Heart left ventricle (tissue), 16 donors: ENCODE results near the gene PPP1R11. TPM values are rescaled to one million over a fixed set of nuclear protein-coding genes. Genes with fewer than 3 reads are reported as not detected.
"Not testable (repeated sequence)": the region's sequence is repeated elsewhere in the genome, so short reads cannot be mapped to it uniquely, and the experiment has no call there.

Experiments used
- ATAC-seq, 4 donors: fragments of 200-7000 bp; cut with Tn5 transposase; one replicate each; pipeline ENCODE4 v1.9.1; 2020 to 2022; ENCODE audit warnings: moderate library complexity in 4 of 4, mild to moderate bottlenecking in 3 of 4, moderate number of reproducible peaks in 1 of 4
- DNase-seq, 5 donors: peaks; one replicate each; pipeline ENCODE4 v3.0.0-alpha.2; 2020
- H3K27ac ChIP-seq, 12 donors: fragments of 200-600 bp; sonication (generic) in 4 of 12; one replicate each; pipeline versions ENCODE4 v1.5.0 to v1.8.0; 2016 to 2022; ENCODE audit warnings: mild to moderate bottlenecking in 2 of 12
- H3K27me3 ChIP-seq, 9 donors: fragments of 200-600 bp; sonication (generic) in 2 of 9; one replicate each; pipeline versions ENCODE4 v1.5.1 to v1.8.0; 2016 to 2022; ENCODE audit warnings: mild to moderate bottlenecking in 3 of 9
- H3K36me3 ChIP-seq, 9 donors: fragments of 200-600 bp; sonication (generic) in 2 of 9; one replicate each; pipeline versions ENCODE4 v1.5.0 to v1.8.0; 2018 to 2022; ENCODE audit warnings: mild to moderate bottlenecking in 2 of 9
- H3K4me1 ChIP-seq, 12 donors: fragments of 200-600 bp; sonication (generic) in 4 of 12; one replicate each; pipeline versions ENCODE4 v1.5.0 to v1.8.0; 2016 to 2022; ENCODE audit warnings: mild to moderate bottlenecking in 3 of 12
- H3K4me3 ChIP-seq, 12 donors: fragments of 200-600 bp; sonication (generic) in 4 of 12; one replicate each; pipeline versions ENCODE4 v1.5.0 to v1.8.0; 2017 to 2022; ENCODE audit warnings: mild to moderate bottlenecking in 9 of 12, moderate library complexity in 4 of 12
- H3K9me3 ChIP-seq, 12 donors: fragments of 200-600 bp; sonication (generic) in 4 of 12; one replicate each; pipeline versions ENCODE4 v1.5.0 to v1.8.0; 2016 to 2022; ENCODE audit warnings: mild to moderate bottlenecking in 1 of 12
- CTCF ChIP-seq, 12 donors: fragments of 200-600 bp; sonication (generic) in 4 of 12; IDR thresholded peaks; one replicate each; pipeline versions ENCODE4 v1.5.0 to v1.8.0; 2018 to 2022; ENCODE audit warnings: antibody characterized with exemption in 12 of 12, mild to moderate bottlenecking in 5 of 12
- POLR2A ChIP-seq, 2 donors: fragments of 450-650 bp; IDR thresholded peaks; one replicate each; pipeline ENCODE4 v1.6.1; 2017; ENCODE audit warnings: antibody characterized with exemption in 2 of 2, mild to moderate bottlenecking in 2 of 2, moderate library complexity in 2 of 2
- WGBS, 4 donors: extraction: QIAGEN DNeasy Blood & Tissue Kit in 2 of 4; methylation state at CpG; one replicate each; pipeline versions ENCODE4 v1.1.5 to v1.1.7; 2013 to 2018; 5-methylcytosine and 5-hydroxymethylcytosine counted together
- intact Hi-C, 10 donors: fragments of 100-400 bp; cut with DNase I; formaldehyde crosslinking; loops; one replicate each; pipeline versions ENCODE4 v1.11.1 to v1.14.2; 2022
- polyA plus RNA-seq, 2 donors: library from polyadenylated mRNA; stranded (reverse); fragments of 200-250 nt; gene quantifications; one replicate each; pipeline ENCODE4 v1.2.3, GENCODE V29; 2013
- total RNA-seq, 9 donors: library from RNA; depleted of rRNA in 2 of 9; stranded (reverse); fragments of >200 nt in 2 of 9; fragmentation: NEBNext Ultra II Directional in 3 of 9; extraction: Animal tissue kit (Norgen Biotek cat#: 25700) in 3 of 9; gene quantifications; one replicate each; pipeline versions ENCODE4 v1.1.0 to v1.2.4, GENCODE V29; 2016 to 2023
- donor health status: ischemic (EF 13 %, LVEDD 7.1; RV severe dilation, severe dysfunction).
- donor health status: healthy with polysubstance abuse.
- donor health status: DM: no; HTN: yes; CAD: no.
- donor health status: DM: no; HTN: no; CAD: no.
- donor health status: ischemic (EF 25% LVEDD 6.9; RV normal size, moderate dysfunction).
- donor health status: ischemic (EF 25% LVEDD 5.7; RV mildly dilated, moderate dysfunction).
- donor health status: healthy.
- donor health status: DM: yes; HTN: yes; CAD: no.
- donor health status: ischemic (EF 35%, LVEDD 5.7; RV mildly dilated, moderate dysfunction).
- donor health status: nonischemic (EF 11% LVEDD 7.7; RV severe dilation, severe dysfunction).
- donor health status: DM: yes; HTN: yes; CAD: no.
- donor health status: PGD.
- donor health status: ischemic (EF 29% LVEDD 5.4; RV normal size, mild dysfunction).
- donor health status: nonischemic (EF 23%, LVEDD 6.1; RV moderate dilation, normal function).

PPP1R11 gene
- total and polyA plus RNA-seq, 11 donors = 38.7 to 90.3 (median 44.9) TPM

- H3K9me3 ChIP-seq = no peaks in the 10 kb centered on the region
- intact Hi-C loops = no loop called here
- no peak overlapping the region for H3K4me3 ChIP-seq
- TF ChIP-seq POLR2A (IDR thresholded peaks at IDR 0.05) (no peak), CTCF (IDR thresholded peaks at IDR 0.05) (no peak)
- ATAC-seq = no peak
- DNase-seq = no peak
- no peaks in the 10 kb centered on the region for H3K4me1 ChIP-seq
- 87 to 94% (median 90%) methylated on average over 3 of the region's 3 CpGs for WGBS, 4 donors
- no peak overlapping the region for H3K27ac ChIP-seq
- H3K27me3 ChIP-seq = no peaks in the 10 kb centered on the region
- H3K36me3 ChIP-seq = peaks cover 0 to 27% (median 6%) of the 10 kb centered on the region in 9 donors
These were observed 44.8 kb upstream of the PPP1R11 start for GRCh38 chr6:30022189-30022588.

- DNase-seq, H3K4me1 ChIP-seq, H3K4me3 ChIP-seq, intact Hi-C loops, H3K27ac ChIP-seq, H3K9me3 ChIP-seq, ATAC-seq, H3K27me3 ChIP-seq: not testable (repeated sequence)
- peaks cover 0 to 27% (median 6%) of the 10 kb centered on the region in 9 donors for H3K36me3 ChIP-seq
These were observed 44.3 kb upstream of the PPP1R11 start for GRCh38 chr6:30022712-30023111.

GRCh38 chr6:30025186-30025585 lies 41.8 kb upstream of the PPP1R11 start:
- Histone ChIP-seq H3K4me3 (no peak overlapping the region), H3K36me3 (peaks cover 0 to 14% (median 0%) of the 10 kb centered on the region in 9 donors), H3K9me3 (no peaks in the 10 kb centered on the region), H3K27ac (no peak overlapping the region), H3K27me3 (no peaks in the 10 kb centered on the region), H3K4me1 (no peaks in the 10 kb centered on the region)
- 63 to 97% (median 94%) methylated on average over 1 of the region's 1 CpG for WGBS, 4 donors
- no peak for ATAC-seq
- TF ChIP-seq CTCF (IDR thresholded peaks at IDR 0.05) = no peak
- no peak for TF ChIP-seq POLR2A (IDR thresholded peaks at IDR 0.05)
- DNase-seq = no peak
- intact Hi-C loops = no loop called here

- intact Hi-C loops = no loop called here
These were observed 37.4 kb upstream of the PPP1R11 start for GRCh38 chr6:30029588-30029987.

More at GRCh38 chr6:30029588-30029987, 37.4 kb upstream of the PPP1R11 start:
- H3K4me3 ChIP-seq = no peak overlapping the region
- no peaks in the 10 kb centered on the region for H3K9me3 ChIP-seq
- WGBS, 4 donors = 84 to 97% (median 89%) methylated on average over 1 of the region's 1 CpG
- DNase-seq = no peak
- H3K4me1 ChIP-seq = no peaks in the 10 kb centered on the region
- TF ChIP-seq POLR2A (IDR thresholded peaks at IDR 0.05) = no peak
- TF ChIP-seq CTCF (IDR thresholded peaks at IDR 0.05) = no peak
- H3K36me3 ChIP-seq = peaks cover 0 to 22% (median 0%) of the 10 kb centered on the region in 9 donors
- ATAC-seq = no peak
- H3K27ac ChIP-seq = no peak overlapping the region
- no peaks in the 10 kb centered on the region for H3K27me3 ChIP-seq
